ENCODE results near the gene CAPN14.

Gene CAPN14, protein sequence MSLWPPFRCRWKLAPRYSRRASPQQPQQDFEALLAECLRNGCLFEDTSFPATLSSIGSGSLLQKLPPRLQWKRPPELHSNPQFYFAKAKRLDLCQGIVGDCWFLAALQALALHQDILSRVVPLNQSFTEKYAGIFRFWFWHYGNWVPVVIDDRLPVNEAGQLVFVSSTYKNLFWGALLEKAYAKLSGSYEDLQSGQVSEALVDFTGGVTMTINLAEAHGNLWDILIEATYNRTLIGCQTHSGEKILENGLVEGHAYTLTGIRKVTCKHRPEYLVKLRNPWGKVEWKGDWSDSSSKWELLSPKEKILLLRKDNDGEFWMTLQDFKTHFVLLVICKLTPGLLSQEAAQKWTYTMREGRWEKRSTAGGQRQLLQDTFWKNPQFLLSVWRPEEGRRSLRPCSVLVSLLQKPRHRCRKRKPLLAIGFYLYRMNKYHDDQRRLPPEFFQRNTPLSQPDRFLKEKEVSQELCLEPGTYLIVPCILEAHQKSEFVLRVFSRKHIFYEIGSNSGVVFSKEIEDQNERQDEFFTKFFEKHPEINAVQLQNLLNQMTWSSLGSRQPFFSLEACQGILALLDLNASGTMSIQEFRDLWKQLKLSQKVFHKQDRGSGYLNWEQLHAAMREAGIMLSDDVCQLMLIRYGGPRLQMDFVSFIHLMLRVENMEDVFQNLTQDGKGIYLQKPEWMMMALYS

DNA sequence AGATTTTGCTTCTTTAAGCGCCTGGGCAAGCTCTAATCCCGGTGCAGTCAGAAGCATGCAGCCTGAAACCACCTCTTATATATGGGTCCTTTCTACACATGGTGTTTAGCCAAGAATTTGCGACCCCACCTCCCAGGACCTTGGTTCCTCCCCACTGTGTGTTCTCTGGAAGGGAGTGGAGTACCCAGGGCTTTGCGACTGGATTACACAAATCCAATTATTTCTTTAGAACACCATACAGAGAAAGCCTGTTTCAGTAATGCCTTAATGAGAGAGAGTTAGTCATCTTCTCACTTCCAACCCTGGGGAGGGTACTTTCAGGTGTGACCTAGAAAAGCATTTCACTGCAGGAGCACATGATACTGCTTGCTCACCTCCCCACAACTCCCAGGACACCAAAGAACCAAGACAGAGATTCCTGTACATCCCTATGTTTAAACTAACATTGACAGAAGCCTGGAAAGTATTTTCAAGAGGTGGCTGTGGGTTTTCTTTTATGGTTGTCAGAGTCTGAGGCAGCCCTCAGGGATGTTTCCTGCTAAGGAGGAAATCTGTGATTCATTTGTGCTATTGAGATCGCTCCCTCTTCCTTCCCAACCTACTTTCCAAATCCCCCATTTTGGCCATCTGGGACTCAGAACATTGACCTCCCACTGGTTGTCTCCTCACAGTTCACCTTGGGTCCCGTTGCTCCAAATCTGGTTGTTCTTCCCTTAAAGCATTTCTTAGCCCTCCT lies at the start of gene CAPN14:
Gene CAPN14 (minus strand): TSS at position 51 of the 736 bp plus-strand sequence. CDS start 12,068 bp downstream, outside the sequence.
- no peak for DNase-seq (ENCODE audit: low spot score)

DNA sequence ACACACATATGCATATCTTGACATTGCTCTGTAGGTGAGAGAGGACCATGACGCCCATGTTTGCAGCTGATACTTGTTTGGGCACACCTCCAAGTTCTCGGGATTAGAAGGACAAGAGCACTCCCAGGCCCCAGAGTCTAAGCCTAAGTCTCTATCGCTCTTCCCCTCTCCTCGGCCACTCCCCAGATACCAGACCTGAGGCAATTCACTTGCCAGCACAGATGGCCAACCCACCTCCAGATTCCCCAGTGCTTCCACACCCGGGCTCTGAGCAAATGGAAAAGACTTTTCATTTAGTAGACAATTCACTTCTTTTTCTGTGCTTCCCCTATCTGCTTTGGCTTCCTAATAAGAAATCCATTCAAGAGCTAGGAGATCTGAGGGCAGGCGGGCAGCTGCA lies 49.5 kb upstream of the CAPN14 start:
- no peak for DNase-seq (ENCODE audit: low spot score)

DNA sequence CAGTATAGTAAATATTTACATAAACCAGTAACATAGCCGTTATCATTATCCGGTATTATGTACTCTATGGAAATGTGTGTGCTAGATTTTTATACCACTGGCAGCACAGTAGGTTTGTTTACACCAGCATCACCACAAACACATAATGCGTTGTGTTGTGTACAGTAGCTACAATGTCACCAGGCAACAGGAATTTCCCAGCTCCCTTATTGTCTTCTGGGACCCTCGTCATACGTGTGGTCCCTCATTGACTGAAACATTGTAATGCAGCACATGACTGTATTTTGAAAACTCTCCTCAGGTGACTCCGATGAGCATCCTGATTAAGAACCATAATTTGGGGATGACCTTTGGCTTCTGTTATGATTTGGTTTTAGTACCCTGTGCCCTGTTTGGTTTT lies 47.9 kb upstream of the CAPN14 start:
- DNase-seq (ENCODE audit: low spot score): no peak

DNA sequence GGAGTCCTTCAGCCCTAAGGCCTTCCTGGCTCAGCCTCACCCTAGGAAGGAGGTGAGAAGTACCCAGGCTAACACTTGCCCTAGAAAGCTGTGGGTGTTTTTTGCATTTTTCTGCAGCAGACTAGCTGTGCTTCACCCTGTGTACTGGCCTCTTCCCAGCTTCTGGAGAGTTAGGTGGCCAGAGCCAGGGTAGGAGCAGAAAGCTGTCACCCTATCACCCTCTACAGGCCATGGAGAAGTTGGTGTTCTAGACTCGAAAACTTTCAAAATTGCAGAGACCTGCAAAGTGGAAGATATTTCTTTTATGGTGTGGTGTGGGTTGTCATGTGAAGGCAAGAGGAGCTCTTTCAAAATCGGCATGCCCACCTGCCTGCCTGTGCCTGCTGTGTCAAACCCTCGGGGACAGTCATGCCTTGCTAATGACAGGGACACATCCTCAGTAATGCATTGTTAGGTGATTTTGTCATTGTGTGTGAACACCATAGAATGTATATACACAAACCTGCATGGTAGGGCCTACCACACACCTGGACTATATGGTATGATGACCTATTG lies 46.4 kb upstream of the CAPN14 start:
- no peak for DNase-seq (ENCODE audit: low spot score)

DNA sequence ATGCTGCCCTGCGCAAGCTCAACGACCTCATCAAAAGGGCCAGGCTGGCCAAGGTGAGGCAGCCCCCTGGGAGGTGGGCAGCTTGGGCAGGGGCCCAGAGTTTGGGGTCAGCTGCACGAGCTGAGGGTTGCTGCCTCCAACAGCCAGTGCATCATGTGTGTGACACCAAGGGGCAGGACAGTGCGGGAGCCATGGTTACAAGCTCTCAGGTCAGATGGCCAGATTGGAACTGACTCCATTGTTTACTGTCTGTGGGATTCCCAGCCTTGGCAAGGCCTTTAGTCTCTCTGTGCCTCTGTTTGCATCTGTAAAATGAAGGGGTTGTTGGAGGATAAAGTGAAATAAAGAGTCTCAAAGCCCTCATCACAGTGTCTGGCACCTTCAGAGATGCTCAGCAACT lies 43.6 kb upstream of the CAPN14 start:
- DNase-seq (ENCODE audit: low spot score): no peak

DNA sequence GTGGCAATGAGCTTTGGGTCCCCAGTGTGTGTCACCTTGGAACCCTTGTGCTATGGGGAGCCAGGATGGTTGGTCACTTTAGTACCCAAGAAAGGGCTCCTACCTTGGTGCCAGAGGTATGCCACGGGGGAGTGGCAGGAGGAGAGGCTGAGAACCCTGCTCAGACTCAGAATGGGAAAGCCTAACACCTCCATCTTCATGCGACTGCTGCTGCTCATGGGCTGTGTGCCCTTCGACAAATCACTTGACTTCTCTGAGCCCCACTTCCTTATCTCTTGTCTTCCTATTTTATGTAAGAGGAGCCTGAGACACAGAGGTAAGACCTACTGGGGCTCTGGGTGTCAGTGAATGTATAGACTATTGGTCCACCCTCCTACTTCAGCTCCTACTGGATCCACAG lies 41.8 kb upstream of the CAPN14 start:
- DNase-seq (ENCODE audit: low spot score): no peak

DNA sequence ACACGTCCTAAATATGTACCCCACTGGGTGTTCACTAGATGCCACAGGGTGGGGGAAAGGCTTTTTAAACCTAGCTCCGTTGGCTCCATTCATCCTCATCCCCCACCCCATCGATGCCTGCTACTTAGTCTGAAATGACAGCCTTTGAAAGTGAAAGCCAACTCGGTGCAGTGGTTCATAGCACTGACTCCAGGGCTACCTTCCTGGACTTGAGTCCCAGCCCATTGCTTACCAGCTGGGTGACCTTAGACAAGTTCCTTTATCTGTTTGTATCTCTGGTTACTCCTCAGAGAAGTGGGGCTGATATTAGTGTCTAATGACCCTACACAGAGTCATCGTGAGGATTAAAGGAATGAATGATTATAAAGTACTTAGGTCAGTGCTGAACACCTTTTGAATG lies 41.0 kb upstream of the CAPN14 start:
- DNase-seq (ENCODE audit: low spot score): no peak

DNA sequence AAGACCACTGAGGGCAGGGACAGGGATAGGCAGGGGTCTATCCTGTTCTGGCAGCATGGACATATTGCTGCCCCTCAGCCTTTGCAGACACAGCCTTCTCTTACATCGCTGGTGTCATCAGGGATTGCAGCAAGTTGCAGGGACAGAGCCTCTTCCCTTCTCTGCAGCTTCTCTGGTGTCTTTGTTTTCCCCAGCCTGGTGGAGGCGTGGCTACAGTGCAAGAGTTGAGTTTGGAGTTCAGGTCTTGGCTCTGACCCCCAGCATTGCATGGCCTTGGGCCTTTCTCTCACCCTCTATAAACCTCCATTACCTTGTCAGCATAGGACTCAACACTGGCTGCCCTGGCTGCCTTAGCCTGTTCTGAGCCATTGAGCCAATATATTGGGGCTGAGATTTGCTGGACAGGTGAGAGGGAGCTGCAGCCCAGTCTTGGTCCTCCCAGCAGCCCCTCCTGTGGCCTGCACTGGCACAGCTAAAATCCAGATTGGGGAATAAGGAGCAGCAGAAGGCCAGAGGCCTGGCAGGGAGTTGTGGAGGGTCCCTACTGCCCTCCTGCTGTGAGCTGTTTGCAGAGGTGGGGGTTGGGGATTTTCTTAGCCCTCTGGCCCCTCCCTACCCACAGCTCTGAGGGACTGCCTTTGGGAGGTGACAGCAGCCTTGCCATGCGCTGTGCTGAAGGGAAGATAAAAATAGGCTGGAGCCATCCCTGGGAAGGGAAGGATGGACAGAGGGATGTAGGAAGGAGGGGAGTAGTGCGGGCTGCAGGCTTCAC lies 39.5 kb upstream of the CAPN14 start:
- DNase-seq (ENCODE audit: low spot score): no peak

DNA sequence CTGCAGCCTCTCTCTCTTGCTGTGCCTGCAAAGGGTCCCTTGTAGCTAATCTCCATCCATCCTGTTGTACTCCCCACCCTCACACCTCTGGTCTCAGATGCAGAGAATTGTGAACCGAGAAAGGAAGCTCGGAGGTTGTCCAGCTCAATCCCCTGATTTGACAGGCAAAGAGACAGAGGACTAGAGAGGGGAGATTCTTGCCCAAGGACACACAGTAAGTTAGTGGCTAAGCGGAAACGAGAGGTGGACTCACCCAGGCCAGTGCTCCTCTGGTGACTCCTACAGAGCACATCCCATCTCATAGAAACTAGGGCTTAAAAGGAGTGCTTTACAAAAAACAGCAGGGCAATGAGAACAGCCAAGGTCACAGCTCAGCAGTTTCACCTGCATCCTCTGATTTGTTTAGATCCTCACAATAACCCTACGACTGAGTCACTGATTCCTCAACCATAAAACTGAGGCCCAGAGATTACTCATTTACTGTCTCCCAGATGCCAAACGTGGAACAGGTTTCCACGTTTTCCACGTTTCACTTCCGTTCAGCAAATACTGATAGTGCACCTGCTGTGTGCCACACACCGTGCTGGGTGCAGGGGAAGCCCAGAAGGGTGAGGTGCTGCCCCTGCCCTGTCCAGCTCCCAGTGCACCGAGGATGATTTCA lies 38.7 kb upstream of the CAPN14 start:
- DNase-seq (ENCODE audit: low spot score): no peak

DNA sequence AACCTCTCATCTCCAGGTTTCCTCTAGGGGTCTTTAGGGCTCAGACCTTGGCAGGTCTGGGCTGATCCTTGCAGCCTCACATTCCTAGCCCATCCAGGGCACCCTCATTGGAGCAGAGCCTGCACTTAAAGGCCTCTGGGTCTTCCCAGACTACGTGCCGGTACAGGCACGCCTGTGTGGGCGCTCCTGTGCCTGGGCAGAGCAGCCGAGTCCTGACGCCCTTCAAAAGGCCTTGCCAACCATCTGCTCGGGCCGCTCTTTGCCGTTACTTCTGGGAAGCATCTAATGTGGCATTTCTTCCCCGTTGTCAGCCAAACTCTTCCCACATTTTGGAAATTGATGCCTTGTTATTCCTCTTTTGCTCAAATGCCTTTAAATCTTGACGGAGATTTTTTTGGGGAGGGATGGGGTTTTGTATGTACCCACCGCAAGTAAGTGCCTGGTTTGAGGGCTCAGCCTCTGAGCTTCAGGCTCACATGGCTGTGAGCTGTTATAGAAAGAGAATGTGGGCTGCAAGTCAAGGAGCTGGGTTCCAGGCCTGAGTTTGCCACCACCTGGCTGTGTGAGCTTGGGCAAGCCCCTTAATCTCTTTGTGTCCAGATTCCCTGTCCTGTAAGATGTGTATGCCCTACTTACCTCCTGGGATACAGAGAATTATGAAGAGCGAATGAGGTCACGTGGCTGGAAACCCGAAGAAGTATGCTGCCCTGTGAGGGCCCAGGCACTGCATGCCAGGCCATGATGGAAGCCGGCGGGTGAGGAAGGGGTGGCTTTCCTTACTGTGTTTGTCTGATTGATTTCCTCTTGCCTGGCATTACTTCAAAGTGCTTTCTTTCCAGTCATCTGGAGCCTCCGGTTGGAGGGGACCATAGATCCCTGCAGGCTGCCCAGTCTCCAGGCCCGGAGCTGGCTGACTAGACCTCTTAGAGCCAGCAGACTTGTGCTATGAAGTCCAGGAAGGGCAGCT lies 37.2 kb upstream of the CAPN14 start:
- DNase-seq (ENCODE audit: low spot score): no peak

DNA sequence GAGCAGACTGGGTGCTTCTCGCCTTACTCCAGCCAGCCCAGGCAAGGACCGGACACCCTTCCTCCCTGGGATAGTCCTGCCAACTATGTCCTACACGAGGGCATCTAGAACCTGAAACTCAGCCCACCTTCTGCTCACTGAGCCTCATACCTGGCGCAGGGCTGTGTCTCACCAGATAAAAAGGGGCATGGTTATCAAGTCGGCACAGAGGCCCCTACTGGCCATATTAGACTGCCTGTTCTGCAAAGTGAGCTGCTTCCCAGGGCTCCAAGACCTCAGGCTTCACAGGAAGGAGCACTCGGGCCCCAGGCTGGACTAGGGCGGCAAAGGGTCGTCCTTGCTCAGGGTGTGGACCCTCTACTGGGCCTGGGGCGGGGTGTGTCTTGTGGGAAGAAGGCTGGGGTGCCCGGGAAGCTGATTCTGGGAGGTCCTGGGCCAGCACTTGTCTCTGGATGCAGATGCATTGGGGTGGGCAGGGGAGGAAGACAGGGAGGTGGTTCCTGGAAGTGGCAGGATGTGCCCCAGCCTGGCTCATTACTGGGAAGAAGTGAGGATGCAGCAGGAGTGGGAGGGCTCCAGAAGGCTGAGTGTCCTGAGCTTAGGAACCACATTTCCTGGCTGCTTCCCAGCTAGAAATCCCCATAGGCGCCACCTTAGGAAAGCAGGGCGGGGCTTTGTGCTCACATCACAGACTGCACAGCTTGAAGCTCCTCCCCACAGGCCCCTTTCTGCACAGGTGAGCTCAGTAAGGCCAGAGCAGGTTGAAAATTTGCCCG lies 36.2 kb upstream of the CAPN14 start:
- DNase-seq (ENCODE audit: low spot score): no peak

DNA sequence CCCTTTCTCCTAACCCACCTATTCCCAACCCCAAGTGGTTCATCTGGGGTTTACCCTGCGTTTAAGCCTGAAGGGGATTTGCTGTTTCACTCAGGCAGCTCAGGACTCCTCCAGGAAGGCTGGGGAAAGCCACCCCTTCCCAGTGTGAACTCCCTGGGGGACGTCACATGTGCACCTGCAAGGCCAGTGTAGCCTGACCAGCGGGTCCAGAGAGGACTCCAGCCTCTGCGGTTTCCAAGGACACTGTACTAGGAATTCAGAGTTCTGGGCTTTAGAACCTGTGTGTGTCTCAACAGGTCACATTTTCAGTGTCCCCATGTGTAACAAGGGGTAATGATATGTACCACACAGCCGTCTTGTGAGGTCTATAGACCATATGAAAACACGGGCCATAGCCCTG lies 34.5 kb upstream of the CAPN14 start:
- DNase-seq (ENCODE audit: low spot score): no peak

DNA sequence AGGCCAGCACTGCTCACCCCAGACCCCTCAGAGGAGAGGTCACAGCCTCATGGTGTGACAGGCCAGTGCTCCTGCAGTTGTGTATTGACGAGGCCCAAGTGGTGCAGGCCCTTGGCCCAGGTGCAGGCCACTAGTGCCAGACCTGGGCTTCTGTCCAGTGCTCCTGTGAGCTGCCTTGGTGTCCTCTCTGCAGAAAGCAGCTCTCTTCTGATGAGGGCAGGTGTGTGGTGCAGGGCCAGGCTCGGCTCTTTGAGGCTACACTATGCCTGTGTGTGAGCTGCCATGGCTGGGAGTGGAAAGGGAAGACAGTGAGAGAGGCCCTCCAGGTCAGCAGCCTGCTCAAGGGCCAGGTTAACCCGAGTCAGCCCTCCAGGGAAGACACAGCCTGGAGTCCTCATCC lies 33.7 kb upstream of the CAPN14 start:
- no peak for DNase-seq (ENCODE audit: low spot score)

DNA sequence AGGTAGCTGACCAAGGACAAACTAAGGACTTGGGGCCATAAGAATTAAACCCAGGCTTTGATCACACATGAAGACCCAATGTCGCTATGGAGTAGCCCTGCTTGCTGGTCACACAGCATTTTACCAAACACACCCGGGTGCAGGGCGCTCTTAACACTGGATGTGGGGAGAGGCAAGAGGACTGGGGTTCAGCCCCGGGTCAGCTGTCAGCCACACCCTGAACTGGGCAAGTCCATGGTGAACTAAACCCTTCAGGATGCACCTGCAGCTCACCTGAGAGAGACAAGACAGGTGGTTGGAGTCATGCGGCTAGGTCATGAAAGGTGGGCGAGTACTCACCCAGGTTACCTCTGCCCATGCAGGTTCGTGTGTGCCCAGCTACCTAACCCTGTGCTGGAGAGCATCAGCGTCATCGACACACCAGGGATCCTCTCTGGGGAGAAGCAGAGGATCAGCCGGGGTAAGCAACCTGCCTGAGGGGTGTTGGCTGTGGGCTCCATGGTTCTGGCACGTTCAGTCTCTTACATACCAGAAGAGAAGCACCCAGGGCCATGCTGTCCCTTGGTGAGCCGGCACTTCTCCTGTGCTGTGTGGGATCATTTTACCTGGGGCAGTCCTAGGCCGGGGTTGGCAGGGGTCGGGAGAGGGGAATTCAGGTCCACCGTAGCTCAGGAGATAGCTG lies 31.8 kb upstream of the CAPN14 start:
- DNase-seq (ENCODE audit: low spot score): no peak

DNA sequence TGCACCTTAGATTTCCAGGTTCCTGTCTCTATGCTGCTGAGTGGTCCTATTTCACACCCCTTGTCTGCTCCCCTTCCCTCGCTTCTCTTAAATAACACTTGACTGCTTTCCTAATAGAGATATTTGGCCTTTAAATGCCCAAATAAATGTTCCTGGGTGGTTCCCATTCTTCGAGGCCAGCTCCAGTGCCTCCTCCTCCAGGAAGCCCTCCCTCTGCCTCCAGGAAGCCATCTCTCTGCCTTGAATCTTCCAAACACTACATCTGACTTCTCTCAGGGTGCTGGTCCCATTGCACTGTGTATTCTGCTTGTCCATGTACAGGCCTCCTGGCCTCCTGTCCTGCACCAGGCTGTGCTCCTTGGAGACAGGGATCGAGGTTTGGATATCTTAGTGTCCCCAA lies 30.8 kb upstream of the CAPN14 start:
- DNase-seq (ENCODE audit: low spot score): no peak

DNA sequence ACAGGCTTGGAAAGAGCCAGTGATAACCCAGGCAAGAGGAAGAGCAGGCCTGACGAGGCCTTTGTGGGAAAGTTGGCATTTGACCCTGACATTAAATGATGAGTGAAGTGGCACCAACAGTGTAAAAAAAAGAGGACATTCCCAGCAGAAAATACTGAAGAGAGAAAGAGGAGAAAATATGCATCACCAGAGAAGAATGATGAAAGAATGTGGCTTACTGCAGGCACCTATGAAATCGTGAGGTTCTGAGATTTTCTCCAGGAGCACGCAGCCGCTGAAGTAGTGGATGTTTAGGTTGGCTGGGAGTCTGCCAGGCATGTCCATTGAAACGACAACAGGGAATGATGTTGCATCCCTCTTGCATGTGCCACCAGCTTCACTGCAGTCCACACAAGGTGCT lies 30.4 kb upstream of the CAPN14 start:
- DNase-seq (ENCODE audit: low spot score): no peak

DNA sequence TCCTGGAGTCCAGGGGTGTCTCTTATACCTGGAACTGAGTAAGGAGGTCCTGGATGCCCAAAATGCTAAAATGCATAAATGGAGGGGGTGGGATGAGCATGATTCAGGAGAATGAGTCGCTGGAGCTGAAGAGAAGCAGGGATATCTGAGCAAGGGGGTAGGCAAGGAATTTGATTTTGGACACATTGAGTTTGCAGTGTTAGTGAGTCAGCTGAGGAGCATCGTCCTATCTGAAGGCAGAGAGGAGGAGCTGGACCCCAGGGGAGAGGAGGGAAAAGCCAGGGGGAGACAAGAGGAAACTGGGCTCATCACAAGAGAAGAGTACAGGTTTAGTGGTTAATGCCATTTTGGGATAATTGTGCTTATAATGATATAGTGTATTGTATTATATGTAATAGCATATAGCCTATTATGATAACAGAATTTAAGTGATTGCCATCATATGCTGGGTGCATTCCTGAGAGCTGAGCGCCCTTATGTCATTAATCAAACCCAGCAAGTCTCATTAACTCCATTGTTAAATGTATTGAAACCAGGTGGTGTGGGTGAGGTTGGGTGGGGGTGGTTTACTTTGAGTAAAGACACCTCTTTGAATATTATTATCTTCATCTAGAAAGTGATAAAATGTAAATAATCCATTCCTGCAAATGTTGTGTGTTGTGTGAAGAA lies 29.0 kb upstream of the CAPN14 start:
- peak; percentile 43 for DNase-seq (ENCODE audit: low spot score)

DNA sequence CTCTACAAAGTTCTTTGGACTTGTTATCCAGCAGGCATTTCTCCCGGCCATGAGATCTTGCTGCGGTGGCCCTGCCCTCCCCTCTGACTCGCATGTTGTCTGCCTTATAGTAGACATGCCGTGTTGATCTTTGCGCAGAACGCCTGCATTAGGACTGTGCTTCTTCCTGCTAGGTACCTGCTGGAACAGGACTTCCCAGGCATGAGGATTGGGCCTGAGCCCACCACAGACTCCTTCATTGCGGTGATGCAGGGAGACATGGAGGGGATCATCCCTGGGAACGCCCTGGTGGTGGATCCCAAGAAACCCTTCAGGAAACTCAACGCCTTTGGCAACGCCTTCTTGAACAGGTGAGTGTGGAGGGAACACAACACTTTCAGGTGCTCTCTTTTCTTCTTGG lies 26.8 kb upstream of the CAPN14 start:
- DNase-seq (ENCODE audit: low spot score): no peak
